ENCODE measurements around the gene PLEKHN1. TPM values are rescaled to one million over a fixed set of nuclear protein-coding genes. Genes with fewer than 3 reads are reported as not detected.

The PLEKHN1 gene
- total and polyA plus RNA-seq, 2 donors (not counting 3 experiments of a cell fraction or from before 2014, with no cell fraction given), result 0.29 to 0.88 TPM

DNA sequence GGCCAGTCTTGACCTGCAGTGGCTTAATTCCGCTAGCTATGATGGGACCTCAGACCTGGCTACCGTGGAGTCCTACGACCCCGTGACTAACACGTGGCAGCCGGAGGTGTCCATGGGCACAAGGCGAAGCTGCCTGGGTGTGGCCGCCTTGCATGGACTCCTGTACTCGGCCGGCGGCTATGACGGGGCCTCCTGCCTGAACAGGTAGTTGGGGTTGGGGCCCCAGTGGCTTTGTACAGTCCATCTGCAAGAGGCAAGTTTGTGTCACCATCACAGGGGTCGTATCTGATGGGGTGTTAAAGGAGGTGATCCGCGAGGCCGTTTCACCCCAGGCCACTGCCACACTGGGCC, 3.0 kb upstream of the PLEKHN1 start:
- POLR2A ChIA-PET, result no interaction called here
- dilution Hi-C loops (cut with MboI; ENCODE audit: extremely low pct_ligation_motif_present, low sequenced_read_pairs), result no loop called here
- Histone ChIP-seq H3K79me2 (ENCODE audit: control insufficient read depth, insufficient read depth, low read length) (peaks cover 8% of the 10 kb centered on the region), H3K4me1 (ENCODE audit: control insufficient read depth, extremely low read depth, insufficient read depth, low read length) (peaks cover 11% of the 10 kb centered on the region), H4K20me1 (replicated peaks; ENCODE audit: control insufficient read depth, extremely low read depth, insufficient read depth, low read length) (no peaks in the 10 kb centered on the region), H3K36me3 (ENCODE audit: control insufficient read depth in 2 of 2, extremely low read depth in 1 of 2, insufficient read depth in 2 of 2, low read length in 2 of 2) (peaks cover 0 to 2% of the 10 kb centered on the region in 2 experiments), H3K9me1 (replicated peaks; ENCODE audit: control insufficient read depth, extremely low read depth, insufficient read depth, low read length) (no peaks in the 10 kb centered on the region), H3K4me3 (replicated peaks in 1 of 3; ENCODE audit: insufficient read depth in 1 of 3, low read depth in 1 of 3, low read length in 3 of 3) (no peak overlapping the region), H3K9ac (replicated peaks; ENCODE audit: extremely low read depth, insufficient read depth, low read length) (no peak overlapping the region), H3K4me2 (ENCODE audit: insufficient read depth, low read length) (no peak overlapping the region), H3K27me3 (ENCODE audit: control insufficient read depth in 2 of 2, insufficient read depth in 2 of 2, low read length in 2 of 2) (no peaks in the 10 kb centered on the region), H3K9me3 (replicated peaks; ENCODE audit: control insufficient read depth, insufficient read depth, low read length) (no peaks in the 10 kb centered on the region), H3K27ac (ENCODE audit: insufficient read depth, low read depth, low read length) (no peak overlapping the region), H2AFZ (ENCODE audit: low read depth, low read length) (no peak overlapping the region)
- CTCF ChIA-PET, result no interaction called here
- TF ChIP-seq POLR2A (IDR thresholded peaks at IDR 0.05; ENCODE audit: low read depth, low read length) (no peak), FOS (IDR thresholded peaks at IDR 0.05; ENCODE audit: borderline replicate concordance, insufficient read depth, low read length) (no peak), GATA2 (IDR thresholded peaks at IDR 0.05; ENCODE audit: insufficient read depth, insufficient read length, low read depth, low read length) (no peak), EZH2 (IDR thresholded peaks at IDR 0.05; ENCODE audit: borderline replicate concordance, low read depth, low read length, severe bottlenecking) (no peak), JUN (IDR thresholded peaks at IDR 0.05; ENCODE audit: borderline replicate concordance, insufficient read depth, insufficient read length, low read depth) (no peak), POLR2AphosphoS5 (IDR thresholded peaks at IDR 0.05; ENCODE audit: insufficient read depth, low read depth, low read length) (no peak), MYC (IDR thresholded peaks at IDR 0.05; ENCODE audit: low read depth, low read length) (no peak)
- TF ChIP-seq, protein P1, sequence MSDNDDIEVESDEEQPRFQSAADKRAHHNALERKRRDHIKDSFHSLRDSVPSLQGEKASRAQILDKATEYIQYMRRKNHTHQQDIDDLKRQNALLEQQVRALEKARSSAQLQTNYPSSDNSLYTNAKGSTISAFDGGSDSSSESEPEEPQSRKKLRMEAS (IDR thresholded peaks at IDR 0.05; ENCODE audit: insufficient read depth, insufficient read length), result no peak
- TF ChIP-seq, protein P2, sequence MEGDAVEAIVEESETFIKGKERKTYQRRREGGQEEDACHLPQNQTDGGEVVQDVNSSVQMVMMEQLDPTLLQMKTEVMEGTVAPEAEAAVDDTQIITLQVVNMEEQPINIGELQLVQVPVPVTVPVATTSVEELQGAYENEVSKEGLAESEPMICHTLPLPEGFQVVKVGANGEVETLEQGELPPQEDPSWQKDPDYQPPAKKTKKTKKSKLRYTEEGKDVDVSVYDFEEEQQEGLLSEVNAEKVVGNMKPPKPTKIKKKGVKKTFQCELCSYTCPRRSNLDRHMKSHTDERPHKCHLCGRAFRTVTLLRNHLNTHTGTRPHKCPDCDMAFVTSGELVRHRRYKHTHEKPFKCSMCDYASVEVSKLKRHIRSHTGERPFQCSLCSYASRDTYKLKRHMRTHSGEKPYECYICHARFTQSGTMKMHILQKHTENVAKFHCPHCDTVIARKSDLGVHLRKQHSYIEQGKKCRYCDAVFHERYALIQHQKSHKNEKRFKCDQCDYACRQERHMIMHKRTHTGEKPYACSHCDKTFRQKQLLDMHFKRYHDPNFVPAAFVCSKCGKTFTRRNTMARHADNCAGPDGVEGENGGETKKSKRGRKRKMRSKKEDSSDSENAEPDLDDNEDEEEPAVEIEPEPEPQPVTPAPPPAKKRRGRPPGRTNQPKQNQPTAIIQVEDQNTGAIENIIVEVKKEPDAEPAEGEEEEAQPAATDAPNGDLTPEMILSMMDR (IDR thresholded peaks at IDR 0.05; ENCODE audit: extremely low read depth in 1 of 2, insufficient read depth in 1 of 2, low read depth in 1 of 2, low read length in 2 of 2), result no peak
- FAIRE-seq, result no peak
- no peak for DNase-seq (ENCODE audit: low read depth, low spot score)
- intact Hi-C loops (cut with micrococcal nuclease), result no loop called here
- no TSS peak for BruUV-seq (replicated peaks)

All from endothelial cell of umbilical vein (primary cell).